K562 (cell line): Measurements from ENCODE around the gene CYFIP2. TPM values are rescaled to one million over a fixed set of nuclear protein-coding genes. Genes with fewer than 3 reads are reported as not detected.

ENCODE experiments used
- ATF6 ChIP-seq: sonication (generic); formaldehyde crosslinking; IDR thresholded peaks from 2 replicates; pipeline ENCODE4 v1.4.0; 2020; ENCODE audit warnings: mild to moderate bottlenecking, missing genetic modification reagents
- CHD1 ChIP-seq: fragments of 200-600 bp; sonication (generic); IDR thresholded peaks from one replicate; pipeline ENCODE4 v1.6.1; 2012; ENCODE audit warnings: mild to moderate bottlenecking, moderate library complexity, low read length, inconsistent platforms
- CTCFL ChIP-seq: IDR thresholded peaks from 2 replicates; pipeline ENCODE4 v1.6.1; 2011; ENCODE audit warnings: borderline replicate concordance, low read depth, mild to moderate bottlenecking, moderate library complexity, low read length; ENCODE audit not compliant: insufficient read depth, poor library complexity, severe bottlenecking
- DMBX1 ChIP-seq: fragments of 250-450 bp; sonication (Bioruptor Pico); IDR thresholded peaks from 2 replicates; pipeline ENCODE4 v1.8.0; 2022; ENCODE audit warnings: inconsistent platforms, mild to moderate bottlenecking, moderate library complexity, borderline replicate concordance
- ESRRA ChIP-seq: fragments of 450-650 bp; IDR thresholded peaks from 2 replicates; pipeline ENCODE4 v1.6.1; 2014; ENCODE audit warnings: low read depth, mild to moderate bottlenecking, moderate library complexity, borderline replicate concordance
- FOXA1 ChIP-seq: fragments of 450-650 bp; IDR thresholded peaks from 2 replicates; pipeline ENCODE4 v1.6.1; 2016; ENCODE audit warnings: mild to moderate bottlenecking, borderline replicate concordance
- GTF2E2 ChIP-seq: fragments of 200-800 bp; sonication (Bioruptor generic); IDR thresholded peaks from 2 replicates; pipeline ENCODE4 v1.6.1; 2016; ENCODE audit warnings: missing genetic modification characterization, missing compliant biosample characterization
- HMG20B ChIP-seq: fragments of 250-450 bp; sonication (Bioruptor Pico); IDR thresholded peaks from 2 replicates; pipeline ENCODE4 v1.5.0; 2021; ENCODE audit warnings: mild to moderate bottlenecking
- IRF2 ChIP-seq: sonication (generic); formaldehyde crosslinking; IDR thresholded peaks from 2 replicates; pipeline ENCODE4 v1.8.1; 2022; ENCODE audit warnings: mild to moderate bottlenecking, missing genetic modification reagents
- MEF2A ChIP-seq: IDR thresholded peaks from 2 replicates; pipeline ENCODE4 v1.6.1; 2011; ENCODE audit warnings: low read depth, mild to moderate bottlenecking, low read length, moderate library complexity; ENCODE audit not compliant: control insufficient read depth
- MIER1 ChIP-seq: fragments of 450-650 bp; IDR thresholded peaks from 2 replicates; pipeline ENCODE4 v1.6.1; 2016; ENCODE audit warnings: antibody characterized with exemption, mild to moderate bottlenecking, low read depth
- MXD1 ChIP-seq: fragments of 250-450 bp; sonication (Bioruptor Pico); IDR thresholded peaks from 2 replicates; pipeline ENCODE4 v1.8.0; 2021; ENCODE audit warnings: borderline replicate concordance, mild to moderate bottlenecking, moderate library complexity; ENCODE audit not compliant: poor library complexity, severe bottlenecking
- NFRKB ChIP-seq: fragments of 450-650 bp; IDR thresholded peaks from 2 replicates; pipeline ENCODE4 v1.6.1; 2016; ENCODE audit warnings: low read depth
- NRF1 ChIP-seq, 2 experiments: fragments of 450-650 bp; IDR thresholded peaks in 1 of 2; conservative IDR thresholded peaks in 1 of 2; 2 replicates each; pipeline ENCODE4 v1.6.1; 2014; ENCODE audit warnings: mild to moderate bottlenecking in 2 of 2
- RB1 ChIP-seq: fragments of 450-650 bp; IDR thresholded peaks from 2 replicates; pipeline ENCODE4 v1.6.1; 2017; ENCODE audit warnings: low read depth, mild to moderate bottlenecking
- SMAD3 ChIP-seq: fragments of 450-650 bp; formaldehyde crosslinking; conservative IDR thresholded peaks from 2 replicates; pipeline ENCODE4 v1.4.0; 2020; ENCODE audit warnings: mild to moderate bottlenecking
- TBL1XR1 ChIP-seq, 2 experiments: IDR thresholded peaks; 2 replicates each; pipeline ENCODE4 v1.6.1; 2012; ENCODE audit warnings: improper control_type of control experiment in 2 of 2, low read length in 2 of 2, mild to moderate bottlenecking in 1 of 2
- ZKSCAN1 ChIP-seq: fragments of 150-350 bp; IDR thresholded peaks from 2 replicates; pipeline ENCODE4 v1.6.1; 2016; ENCODE audit warnings: low read depth, low read length
- ZNF274 ChIP-seq: IDR thresholded peaks from 2 replicates; pipeline ENCODE4 v1.6.1; 2011; ENCODE audit warnings: low read depth, mild to moderate bottlenecking, low read length, moderate library complexity, borderline replicate concordance
- ZNF324 ChIP-seq: fragments of 250-450 bp; sonication (Bioruptor Pico); IDR thresholded peaks from 2 replicates; pipeline ENCODE4 v1.4.0; 2020; ENCODE audit warnings: mild to moderate bottlenecking
- ZNF780A ChIP-seq: fragments of 250-450 bp; sonication (Bioruptor Pico); IDR thresholded peaks from 2 replicates; pipeline ENCODE4 v1.5.0; 2021; ENCODE audit warnings: mild to moderate bottlenecking
- ZSCAN29 ChIP-seq: fragments of 450-650 bp; IDR thresholded peaks from 2 replicates; pipeline ENCODE4 v1.6.1; 2017
- polyA plus RNA-seq, 8 experiments: library from polyadenylated mRNA; depleted of rRNA in 4 of 8; stranded (reverse) in 5 of 8; unstranded in 3 of 8; fragments of >200 nt; fragmentation: Nextera tagmentation in 2 of 8; fragmentation: Illumina TruSeq in 1 of 8; extraction: Ambion mirVana in 2 of 8; extraction: Trizol in 1 of 8; gene quantifications; 2 replicates each; pipeline versions ENCODE4 v1.2.1 to v1.2.3, GENCODE V29; 2011 to 2014; ENCODE audit warnings: inconsistent platforms in 1 of 8, missing spikeins in 1 of 8
- total RNA-seq, 7 experiments: library from RNA; depleted of rRNA in 6 of 7; stranded (reverse); fragments of >200 nt in 6 of 7; fragmentation: Illumina TruSeq in 2 of 7; extraction: Trizol in 2 of 7; gene quantifications; 2 replicates each; pipeline versions ENCODE4 v1.2.1 to v1.2.3, GENCODE V29; 2011 to 2021; ENCODE audit warnings: low replicate concordance in 1 of 7
- TF ChIP-seq, protein P1 (sequence below): fragments of 450-650 bp; IDR thresholded peaks from 2 replicates; pipeline ENCODE4 v1.6.1; 2016; ENCODE audit warnings: missing biosample characterization, missing genetic modification characterization
- TF ChIP-seq, protein P2 (sequence below): fragments of 250-450 bp; sonication (Bioruptor Pico); IDR thresholded peaks from 2 replicates; pipeline ENCODE4 v1.8.0; 2021; ENCODE audit warnings: moderate library complexity, mild to moderate bottlenecking, inconsistent platforms

Gene CYFIP2
- total and polyA plus RNA-seq, 9 of the 15 experiments (the other 6 are each of a cell fraction or from before 2014, with no cell fraction given), result 0.76 to 2.9 (median 1.4) TPM; not detected in 1

DNA sequence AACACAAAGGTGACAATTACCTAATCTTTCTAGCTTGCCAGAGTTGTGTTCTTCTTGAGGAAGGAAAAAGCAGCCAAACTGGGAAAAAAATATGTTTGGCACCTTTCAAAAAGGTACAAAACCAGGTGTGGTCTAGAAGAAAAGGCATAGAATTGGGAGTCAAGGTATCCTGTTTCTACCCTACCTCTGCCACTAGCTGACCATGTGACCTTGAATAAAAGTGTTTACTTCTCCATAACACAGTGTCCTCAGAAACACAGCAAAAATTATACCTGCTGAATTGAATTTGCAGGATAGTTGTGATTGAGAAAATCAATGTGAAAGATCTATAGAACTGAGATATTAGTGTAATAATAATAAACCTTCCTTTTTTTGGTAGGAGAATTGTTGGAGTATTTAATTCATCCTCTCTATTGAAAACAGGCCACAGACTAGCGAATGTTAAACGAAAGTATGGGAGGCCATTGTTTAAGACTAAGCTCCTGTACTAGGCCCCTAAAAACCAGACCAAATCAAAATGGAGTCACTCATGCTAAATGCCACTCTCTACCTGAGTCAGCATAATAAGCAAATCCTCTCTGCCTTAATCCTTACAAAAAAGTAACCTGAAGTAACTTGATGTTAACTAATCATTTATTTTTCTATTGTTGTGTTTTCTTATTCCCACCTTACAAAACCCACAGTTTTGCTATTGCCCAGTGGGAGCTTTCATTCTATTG is 12.6 kb downstream of the CYFIP2 start (continued):
- TF ChIP-seq RB1 (no peak), CTCFL (no peak), NRF1 (conservative IDR thresholded peaks at IDR 0.05 in 1 of 2, IDR thresholded peaks at IDR 0.05 in 1 of 2) (no peak), IRF2 (CRISPR knock-in tag) (no peak), DMBX1 (CRISPR knock-in tag) (peak; percentile 96), FOXA1 (no peak), SMAD3 (CRISPR knock-in tag) (peak; percentile 98), ATF6 (CRISPR knock-in tag) (no peak), CHD1 (no peak), ZSCAN29 (no peak), ESRRA (no peak), MXD1 (CRISPR knock-in tag) (no peak), TBL1XR1 (IDR thresholded peaks at IDR 0.05; ENCODE audit: low read length in 2 of 2) (no peak), ZKSCAN1 (no peak), MIER1 (no peak), ZNF274 (no peak), NFRKB (no peak), ZNF780A (CRISPR knock-in tag) (0 out of 2 replicates have a peak, but pooled peaks have one; percentile 23), ZNF324 (CRISPR knock-in tag) (peak; percentile 74), HMG20B (CRISPR knock-in tag) (no peak), MEF2A (no peak), GTF2E2 (tag) (no peak)
- TF ChIP-seq, protein P1, sequence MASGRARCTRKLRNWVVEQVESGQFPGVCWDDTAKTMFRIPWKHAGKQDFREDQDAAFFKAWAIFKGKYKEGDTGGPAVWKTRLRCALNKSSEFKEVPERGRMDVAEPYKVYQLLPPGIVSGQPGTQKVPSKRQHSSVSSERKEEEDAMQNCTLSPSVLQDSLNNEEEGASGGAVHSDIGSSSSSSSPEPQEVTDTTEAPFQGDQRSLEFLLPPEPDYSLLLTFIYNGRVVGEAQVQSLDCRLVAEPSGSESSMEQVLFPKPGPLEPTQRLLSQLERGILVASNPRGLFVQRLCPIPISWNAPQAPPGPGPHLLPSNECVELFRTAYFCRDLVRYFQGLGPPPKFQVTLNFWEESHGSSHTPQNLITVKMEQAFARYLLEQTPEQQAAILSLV (tag), result no peak
- TF ChIP-seq, protein P2, sequence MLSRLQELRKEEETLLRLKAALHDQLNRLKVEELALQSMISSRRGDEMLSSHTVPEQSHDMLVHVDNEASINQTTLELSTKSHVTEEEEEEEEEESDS (CRISPR knock-in tag), result peak; percentile 57; the same call in 1 of the 2 replicates
